GM19397 (cell line): ENCODE data around the gene CD4.
"Not testable (repeated sequence)": the region's sequence is repeated elsewhere in the genome, so short reads cannot be mapped to it uniquely, and the experiment has no call there.

Experiments used
- ATAC-seq: cut with Tn5 transposase; IDR thresholded peaks from one replicate; pipeline ENCODE4 v1.9.1; 2021; ENCODE audit warnings: mild to moderate bottlenecking, moderate library complexity; ENCODE audit not compliant: unreplicated experiment

Gene CD4

GRCh38 chr12:6788972-6789924, at the start of gene CD4:
Gene CD4, plus strand, starts transcription at chr12:6789528. Its CDS starts 10,611 bp downstream, at chr12:6800139.
- ATAC-seq, result no peak

DNA sequence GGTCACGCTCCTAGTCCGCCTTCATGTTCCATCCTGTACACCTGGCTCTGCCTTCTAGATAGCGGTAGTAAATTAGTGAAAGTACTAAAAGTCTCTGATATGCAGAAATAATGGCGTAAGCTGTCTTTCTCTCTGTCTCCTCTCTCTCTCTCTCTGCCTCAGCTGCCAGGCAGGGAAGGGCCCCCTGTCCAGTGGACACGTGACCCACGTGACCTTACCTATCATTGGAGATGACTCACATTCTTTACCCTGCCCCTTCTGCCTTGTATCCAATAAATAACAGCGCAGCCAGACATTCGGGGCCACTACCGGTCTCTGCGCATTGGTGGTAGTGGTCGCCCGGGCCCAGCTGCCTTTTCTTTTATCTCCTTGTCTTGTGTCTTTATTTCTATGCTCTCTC, 47.2 kb upstream of the CD4 start:
- ATAC-seq, result not testable (repeated sequence)

GRCh38 chr12:6742834-6743233, 46.5 kb upstream of the CD4 start:
- ATAC-seq, result no peak

DNA sequence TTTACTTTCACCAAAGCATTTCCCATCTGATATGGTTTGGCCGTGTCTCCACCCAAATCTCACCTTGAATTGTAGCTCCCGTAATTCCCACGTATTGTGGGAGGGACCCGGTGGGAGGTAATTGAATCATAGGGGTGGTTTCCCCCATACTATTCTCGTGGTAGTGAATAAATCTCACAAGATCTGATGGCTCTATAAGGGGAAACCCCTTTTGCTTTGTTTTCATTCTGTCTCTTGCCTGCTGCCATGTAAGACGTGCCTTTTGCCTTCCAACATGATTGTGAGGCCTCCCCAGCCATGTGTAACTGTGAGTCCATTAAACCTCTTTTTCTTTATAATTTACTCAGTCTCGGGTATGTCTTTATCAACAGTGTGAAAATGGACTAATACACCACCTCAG, 46.0 kb upstream of the CD4 start:
- not testable (repeated sequence) for ATAC-seq

DNA sequence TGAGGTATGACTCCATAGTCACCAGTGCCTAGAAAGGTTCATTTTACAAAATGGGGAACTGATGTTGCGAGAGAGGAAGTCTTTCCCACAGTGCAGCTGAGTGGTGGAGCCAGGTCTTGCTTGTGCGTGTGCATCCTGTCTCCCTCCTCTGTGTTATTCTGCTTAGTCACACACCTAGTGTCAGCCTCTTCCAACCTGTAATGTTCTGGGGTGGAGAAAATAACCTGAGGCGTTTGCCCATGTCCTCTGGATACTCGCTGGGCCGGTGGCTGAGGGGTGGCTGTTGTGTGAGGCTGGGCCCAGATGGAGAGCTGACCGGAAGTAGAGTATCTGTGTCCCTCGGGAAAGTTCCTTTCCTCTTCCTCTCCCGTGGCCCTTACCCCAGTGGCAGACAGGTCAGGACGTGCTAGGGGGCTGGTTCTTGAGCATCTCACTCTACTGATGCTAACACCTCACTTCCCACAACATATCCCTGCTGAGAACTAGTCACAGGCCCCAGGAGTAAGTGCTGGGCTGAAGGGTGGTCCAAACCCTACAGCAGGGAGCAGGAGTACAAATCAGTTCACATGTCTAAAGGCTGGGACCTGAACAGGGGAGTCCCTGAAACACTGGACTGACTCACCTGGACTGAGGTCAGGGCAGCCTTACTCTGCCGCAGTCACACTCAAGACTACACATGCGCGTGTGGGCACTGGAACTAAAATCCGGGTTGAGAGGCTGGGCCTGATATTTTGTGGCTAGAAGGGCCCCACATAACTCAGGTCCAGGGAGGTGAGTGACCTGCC, 43.4 kb upstream of the CD4 start:
- ATAC-seq, result no peak

DNA sequence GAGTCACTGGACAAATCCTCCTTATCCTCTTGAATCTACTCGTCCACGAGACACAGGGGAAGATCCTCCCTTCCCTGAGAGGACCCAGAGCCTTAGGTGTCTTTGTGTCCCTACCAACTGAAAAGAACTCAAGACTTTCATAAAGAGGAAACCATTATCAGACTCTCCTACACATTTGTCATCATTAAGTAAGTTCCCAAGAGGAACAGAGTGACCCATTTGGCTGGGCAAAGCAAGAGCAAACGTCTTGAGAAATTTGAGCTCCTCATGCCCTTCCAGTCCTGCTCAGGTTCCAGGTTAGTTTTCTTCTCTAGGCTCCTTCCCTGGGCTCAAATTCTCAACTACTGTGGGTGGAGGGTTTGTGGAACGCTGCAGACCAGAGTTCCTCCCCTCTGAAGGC, 42.1 kb upstream of the CD4 start:
- no peak for ATAC-seq

GRCh38 chr12:6748761-6749160, 40.6 kb upstream of the CD4 start:
- ATAC-seq, result no peak

GRCh38 chr12:6750506-6750905, 38.8 kb upstream of the CD4 start:
- ATAC-seq, result no peak

DNA sequence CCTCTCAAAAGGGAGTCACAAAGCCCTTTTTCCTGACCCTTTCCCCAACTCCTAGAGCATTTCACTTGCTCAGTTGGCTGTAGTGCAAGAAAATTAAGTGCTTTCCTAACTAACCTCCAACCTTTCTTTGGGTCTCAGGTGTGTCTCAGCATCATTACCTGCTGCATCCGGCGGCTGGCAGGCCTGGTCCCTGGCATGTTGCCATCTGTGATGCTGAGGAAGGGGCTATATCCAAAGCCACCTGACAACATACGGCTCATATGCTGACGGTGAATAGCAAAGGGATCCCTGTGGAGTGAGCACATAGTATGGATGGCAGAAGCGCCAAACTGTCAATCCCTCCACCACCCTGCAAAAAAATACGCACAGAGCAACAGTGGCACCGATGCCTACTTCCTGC, 37.6 kb upstream of the CD4 start:
- ATAC-seq, result no peak

DNA sequence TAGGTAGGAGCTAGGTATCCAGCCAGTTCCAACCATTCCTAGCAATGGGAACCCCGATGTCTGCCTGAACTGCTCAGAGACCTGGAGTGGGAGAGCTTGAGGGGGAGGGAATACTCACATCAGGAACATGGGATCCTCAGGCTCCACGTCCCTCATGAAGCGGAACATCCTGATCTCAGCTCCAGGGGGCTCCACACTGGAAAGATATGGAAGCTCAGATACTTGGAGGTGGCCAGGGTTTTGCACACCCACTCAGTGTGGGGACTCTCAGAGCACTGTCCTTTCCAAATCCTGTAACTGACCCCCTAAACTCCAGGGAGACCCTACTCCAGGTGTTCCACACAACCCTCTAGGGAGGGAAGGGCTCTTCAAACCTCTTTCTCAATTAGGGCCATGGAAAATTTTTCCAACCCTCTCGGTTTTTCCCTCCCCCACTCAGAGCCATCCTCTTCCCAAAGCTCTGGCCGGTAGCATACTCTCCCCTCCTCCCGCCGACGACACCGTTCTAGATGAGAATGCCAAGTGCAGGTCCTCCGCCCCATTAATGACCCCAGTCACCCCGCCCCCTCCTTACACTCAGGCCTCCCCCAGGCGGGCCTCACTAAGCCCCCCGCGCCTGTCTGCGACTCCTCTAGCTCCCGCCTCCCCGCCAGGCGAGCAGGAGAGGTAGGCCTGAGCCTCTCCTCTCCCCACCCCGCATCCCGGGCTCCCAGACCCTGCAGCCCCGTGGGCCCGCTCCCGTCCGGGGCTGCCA, 37.0 kb upstream of the CD4 start:
- peak; percentile 7 for ATAC-seq

DNA sequence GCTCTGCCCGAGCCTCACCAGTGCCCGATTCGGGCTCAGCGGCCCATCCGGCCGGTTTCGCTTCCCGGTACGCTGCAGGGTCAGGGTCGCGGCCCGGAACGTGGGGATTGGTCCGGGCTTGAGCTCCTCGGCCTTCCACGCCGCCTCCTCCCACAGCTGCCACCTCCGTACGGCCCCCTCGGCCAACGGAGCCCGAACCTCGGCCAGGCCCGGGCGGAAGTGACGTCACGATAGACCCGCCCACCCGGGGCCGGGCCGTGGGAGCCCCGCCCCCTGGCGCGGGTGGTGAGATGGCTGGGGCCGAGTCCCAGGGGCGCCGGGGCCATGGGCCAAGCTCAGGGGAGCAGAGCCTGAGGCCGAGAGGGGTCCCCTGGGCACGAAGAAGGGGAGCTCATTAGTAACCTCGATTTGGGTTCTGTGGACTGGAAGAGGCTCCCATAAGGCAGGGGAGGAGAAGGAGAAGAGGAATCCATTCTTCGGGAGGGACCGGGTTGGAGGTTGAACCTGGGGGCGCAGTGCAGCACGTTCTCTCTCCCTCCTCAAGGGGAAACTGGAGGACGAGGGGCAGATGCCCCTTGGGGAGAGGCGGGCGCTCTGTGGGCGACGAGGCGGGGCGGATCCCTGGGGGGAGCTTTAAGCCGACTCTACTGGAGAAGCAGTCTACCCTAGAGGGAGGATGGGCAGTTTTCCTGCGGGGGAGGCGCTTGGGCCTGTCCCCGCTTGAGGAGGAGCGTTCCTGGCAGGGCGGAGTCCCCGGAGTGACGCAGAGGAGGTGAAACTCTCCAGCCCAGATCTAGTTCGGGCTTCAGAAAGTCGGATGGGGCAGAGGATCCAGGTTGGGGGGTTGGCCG, 36.2 kb upstream of the CD4 start, which contains the start of gene MLF2:
MLF2 (minus strand) TSS at position 221 of the 851 bp plus-strand sequence. CDS start 807 bp downstream, outside the sequence.
- peak; percentile 81 for ATAC-seq

GRCh38 chr12:6753772-6754356, 35.5 kb upstream of the CD4 start:
- ATAC-seq, result no peak

- ATAC-seq, result no peak
Observed at GRCh38 chr12:6754411-6754810, 34.9 kb upstream of the CD4 start.

GRCh38 chr12:6757028-6757690, 32.2 kb upstream of the CD4 start:
- no peak for ATAC-seq

DNA sequence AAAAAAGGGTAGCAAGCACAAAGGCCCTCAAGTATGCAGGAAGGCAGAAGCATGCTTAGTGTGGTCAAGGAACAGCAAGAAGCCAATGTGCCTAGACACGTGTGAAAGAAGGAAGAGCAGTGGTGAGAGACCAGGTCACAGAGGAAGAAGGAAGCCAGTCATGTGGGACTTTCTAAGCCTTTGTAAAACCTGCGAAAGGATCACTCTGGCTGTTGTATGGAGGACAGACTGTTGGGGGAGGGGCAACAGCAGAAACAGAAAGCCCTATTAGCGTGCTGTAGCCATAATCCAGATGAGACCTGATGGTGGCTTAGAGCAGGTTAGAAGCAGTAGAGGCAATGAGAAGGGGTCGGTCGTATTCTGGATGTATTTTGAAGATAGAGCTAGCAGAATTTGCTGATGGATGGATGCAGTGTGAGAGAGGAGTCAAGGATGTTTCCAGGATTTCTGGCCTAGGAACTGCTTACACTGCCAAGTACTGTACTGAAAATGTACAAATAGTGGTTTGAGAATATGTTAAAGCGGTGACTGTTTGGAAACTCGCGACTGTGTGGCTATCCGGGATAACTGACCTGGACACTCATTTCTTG, 30.7 kb upstream of the CD4 start:
- no peak for ATAC-seq

- ATAC-seq, result no peak
Observed at GRCh38 chr12:6759741-6760140, 29.6 kb upstream of the CD4 start.

DNA sequence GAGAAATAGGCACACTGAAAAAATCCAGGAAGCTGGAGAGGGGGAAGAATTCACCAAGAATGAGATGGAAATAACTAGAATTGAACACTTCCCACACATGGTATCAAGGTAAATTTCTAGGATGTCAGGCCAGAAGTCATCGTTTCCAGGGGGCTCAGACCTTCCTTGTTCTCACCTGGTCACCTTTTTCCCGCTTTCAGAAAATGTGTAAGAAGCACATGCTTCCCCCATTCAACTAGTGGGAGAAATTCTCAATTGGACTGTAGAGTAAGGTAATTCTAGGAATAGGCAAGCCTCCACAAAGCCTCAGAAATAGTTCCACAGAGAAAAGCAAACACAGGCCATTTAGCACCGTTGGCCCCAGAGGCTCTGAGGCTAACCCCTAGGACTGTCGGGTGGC, 25.9 kb upstream of the CD4 start:
- no peak for ATAC-seq

GRCh38 chr12:6764011-6764828, 25.1 kb upstream of the CD4 start:
- peak; percentile 61 for ATAC-seq
